K562 (cell line): ENCODE data around the gene TNNT1. TPM values are rescaled to one million over a fixed set of nuclear protein-coding genes. Genes with fewer than 3 reads are reported as not detected.

Experiments used
- ASH1L ChIP-seq: fragments of 450-650 bp; IDR thresholded peaks from 2 replicates; pipeline ENCODE4 v1.6.1; 2018; ENCODE audit warnings: borderline replicate concordance, mild to moderate bottlenecking, low read depth; ENCODE audit not compliant: partially characterized antibody
- CBX1 ChIP-seq: sonication (generic); IDR thresholded peaks from 2 replicates; pipeline ENCODE4 v1.6.1; 2016; ENCODE audit warnings: antibody characterized with exemption, low read depth, mild to moderate bottlenecking
- CREM ChIP-seq: IDR thresholded peaks from 2 replicates; pipeline ENCODE4 v1.6.1; 2014; ENCODE audit warnings: antibody characterized with exemption, low read depth
- ETV1 ChIP-seq: fragments of 450-650 bp; conservative IDR thresholded peaks from 2 replicates; pipeline ENCODE4 v1.6.1; 2016; ENCODE audit warnings: missing genetic modification characterization, control low read depth, low read depth, missing compliant biosample characterization
- EZH2 ChIP-seq: IDR thresholded peaks from 2 replicates; pipeline ENCODE4 v1.6.1; 2012; ENCODE audit warnings: low read depth, mild to moderate bottlenecking, inconsistent platforms, low read length, borderline replicate concordance
- GABPA ChIP-seq: fragments of 200-800 bp; sonication (Bioruptor generic); conservative IDR thresholded peaks from 2 replicates; pipeline ENCODE4 v1.6.1; 2016; ENCODE audit warnings: low read depth, missing genetic modification characterization, missing compliant biosample characterization
- GABPB2 ChIP-seq: fragments of 250-450 bp; sonication (Bioruptor Pico); conservative IDR thresholded peaks from 2 replicates; pipeline ENCODE4 v1.5.1; 2021; ENCODE audit warnings: mild to moderate bottlenecking
- HDAC3 ChIP-seq: fragments of 450-650 bp; IDR thresholded peaks from 2 replicates; pipeline ENCODE4 v1.6.1; 2018; ENCODE audit warnings: borderline replicate concordance, mild to moderate bottlenecking, moderate library complexity; ENCODE audit not compliant: partially characterized antibody
- HIVEP1 ChIP-seq: fragments of 250-450 bp; sonication (Bioruptor Pico); IDR thresholded peaks from 2 replicates; pipeline ENCODE4 v1.4.0; 2020; ENCODE audit warnings: mild to moderate bottlenecking
- HNRNPH1 ChIP-seq: fragments of 200-400 bp; formaldehyde crosslinking; optimal IDR thresholded peaks from 2 replicates; pipeline ENCODE3; 2017; ENCODE audit warnings: low read depth, mild to moderate bottlenecking, low read length, moderate library complexity
- HOXB6 ChIP-seq: fragments of 250-450 bp; sonication (Bioruptor Pico); IDR thresholded peaks from 2 replicates; pipeline ENCODE4 v1.5.1; 2022; ENCODE audit warnings: mild to moderate bottlenecking, borderline replicate concordance
- MEF2A ChIP-seq: IDR thresholded peaks from 2 replicates; pipeline ENCODE4 v1.6.1; 2011; ENCODE audit warnings: low read depth, mild to moderate bottlenecking, low read length, moderate library complexity; ENCODE audit not compliant: control insufficient read depth
- NFATC3 ChIP-seq: fragments of 450-650 bp; IDR thresholded peaks from 2 replicates; pipeline ENCODE4 v1.6.1; 2017; ENCODE audit warnings: mild to moderate bottlenecking
- NR4A1 ChIP-seq, 2 experiments: fragments of 250-450 bp in 1 of 2; fragments of 450-650 bp in 1 of 2; sonication (Bioruptor Pico) in 1 of 2; IDR thresholded peaks; 2 replicates each; pipeline versions ENCODE4 v1.4.0 to v1.6.1; 2016 to 2020; ENCODE audit warnings: mild to moderate bottlenecking in 2 of 2, missing compliant biosample characterization in 1 of 2, missing genetic modification characterization in 1 of 2, moderate library complexity in 1 of 2
- SIN3A ChIP-seq, 2 experiments: fragments of 150-350 bp in 1 of 2; IDR thresholded peaks; 2 replicates each; pipeline ENCODE4 v1.6.1; 2011 to 2016; ENCODE audit warnings: borderline replicate concordance in 2 of 2, low read depth in 2 of 2, low read length in 2 of 2, mild to moderate bottlenecking in 2 of 2, moderate library complexity in 2 of 2; ENCODE audit not compliant: control insufficient read depth in 1 of 2
- ZBTB7A ChIP-seq: IDR thresholded peaks from 2 replicates; pipeline ENCODE4 v1.6.1; 2011; ENCODE audit warnings: low read depth, mild to moderate bottlenecking, low read length, moderate library complexity, borderline replicate concordance; ENCODE audit not compliant: control insufficient read depth
- ZKSCAN8 ChIP-seq: fragments of 200-800 bp; sonication (Bioruptor generic); IDR thresholded peaks from 2 replicates; pipeline ENCODE4 v1.6.1; 2016; ENCODE audit warnings: missing genetic modification characterization, missing compliant biosample characterization
- ZNF444 ChIP-seq: fragments of 250-450 bp; sonication (Bioruptor Pico); IDR thresholded peaks from 2 replicates; pipeline ENCODE4 v1.4.0; 2020; ENCODE audit warnings: mild to moderate bottlenecking, moderate library complexity
- ZNF75A ChIP-seq: fragments of 450-650 bp; formaldehyde crosslinking; IDR thresholded peaks from 2 replicates; pipeline ENCODE4 v1.4.0; 2020; ENCODE audit warnings: mild to moderate bottlenecking
- ZNF76 ChIP-seq: fragments of 250-450 bp; sonication (Bioruptor Pico); IDR thresholded peaks from 2 replicates; pipeline ENCODE4 v1.4.0; 2020; ENCODE audit warnings: mild to moderate bottlenecking, moderate library complexity, borderline replicate concordance
- ZNF785 ChIP-seq: fragments of 250-450 bp; sonication (Bioruptor Pico); IDR thresholded peaks from 2 replicates; pipeline ENCODE4 v1.4.0; 2020; ENCODE audit warnings: mild to moderate bottlenecking
- polyA plus RNA-seq, 8 experiments: library from polyadenylated mRNA; depleted of rRNA in 4 of 8; stranded (reverse) in 5 of 8; unstranded in 3 of 8; fragments of >200 nt; fragmentation: Nextera tagmentation in 2 of 8; fragmentation: Illumina TruSeq in 1 of 8; extraction: Ambion mirVana in 2 of 8; extraction: Trizol in 1 of 8; gene quantifications; 2 replicates each; pipeline versions ENCODE4 v1.2.1 to v1.2.3, GENCODE V29; 2011 to 2014; ENCODE audit warnings: inconsistent platforms in 1 of 8, missing spikeins in 1 of 8
- total RNA-seq, 7 experiments: library from RNA; depleted of rRNA in 6 of 7; stranded (reverse); fragments of >200 nt in 6 of 7; fragmentation: Illumina TruSeq in 2 of 7; extraction: Trizol in 2 of 7; gene quantifications; 2 replicates each; pipeline versions ENCODE4 v1.2.1 to v1.2.3, GENCODE V29; 2011 to 2021; ENCODE audit warnings: low replicate concordance in 1 of 7
- TF ChIP-seq, protein P1 (sequence below): fragments of 150-350 bp; conservative IDR thresholded peaks from 2 replicates; pipeline ENCODE4 v1.6.1; 2014; ENCODE audit warnings: low read length
- TF ChIP-seq, protein P2 (sequence below): fragments of 450-650 bp; formaldehyde crosslinking; IDR thresholded peaks from 2 replicates; pipeline ENCODE4 v1.4.0; 2020; ENCODE audit warnings: mild to moderate bottlenecking, mixed read lengths

Gene TNNT1
- total and polyA plus RNA-seq, 9 of the 15 experiments (the other 6 are each of a cell fraction or from before 2014, with no cell fraction given): 31.8 to 390 (median 227) TPM

DNA sequence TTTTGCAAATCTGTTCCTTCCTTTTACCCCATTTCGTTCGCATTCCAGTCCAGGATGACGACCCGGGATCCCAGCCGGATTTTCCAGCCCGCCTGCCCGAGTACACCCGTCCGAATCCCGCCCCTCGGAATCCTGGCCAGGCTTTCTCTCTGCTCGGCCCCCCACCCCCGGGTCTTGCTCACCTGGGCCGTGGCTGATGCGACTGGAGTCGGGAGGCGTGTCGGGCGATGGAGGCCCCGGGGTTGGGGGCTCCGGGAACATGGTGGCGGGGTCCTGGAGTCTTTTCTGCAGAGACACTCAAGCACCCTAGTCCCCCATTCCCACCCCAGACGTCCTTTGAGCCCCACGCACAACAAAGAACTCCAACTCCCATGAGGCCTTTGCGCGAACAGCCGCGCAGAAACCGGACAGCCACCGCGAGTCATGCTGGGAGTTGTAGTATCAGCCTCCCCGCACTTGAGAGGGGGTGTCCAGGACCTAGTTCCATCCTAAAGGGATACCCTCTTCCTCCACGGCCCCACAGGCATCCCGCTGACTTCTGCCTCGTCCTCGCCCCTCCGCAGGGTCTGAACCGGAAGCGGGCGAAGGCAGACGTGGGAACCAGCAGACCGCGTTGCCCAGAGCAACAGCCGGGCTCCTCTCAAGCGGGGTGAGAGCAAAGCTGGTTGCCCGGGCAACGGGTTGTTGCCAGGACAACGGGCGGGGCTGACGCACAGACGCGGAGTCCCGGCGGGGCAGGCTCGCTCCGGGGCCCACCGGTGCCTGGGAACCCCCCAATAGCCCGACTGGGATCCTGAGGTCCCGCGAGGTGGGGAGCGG lies 30.0 kb upstream of the TNNT1 start (continued):
- TF ChIP-seq, protein P1, sequence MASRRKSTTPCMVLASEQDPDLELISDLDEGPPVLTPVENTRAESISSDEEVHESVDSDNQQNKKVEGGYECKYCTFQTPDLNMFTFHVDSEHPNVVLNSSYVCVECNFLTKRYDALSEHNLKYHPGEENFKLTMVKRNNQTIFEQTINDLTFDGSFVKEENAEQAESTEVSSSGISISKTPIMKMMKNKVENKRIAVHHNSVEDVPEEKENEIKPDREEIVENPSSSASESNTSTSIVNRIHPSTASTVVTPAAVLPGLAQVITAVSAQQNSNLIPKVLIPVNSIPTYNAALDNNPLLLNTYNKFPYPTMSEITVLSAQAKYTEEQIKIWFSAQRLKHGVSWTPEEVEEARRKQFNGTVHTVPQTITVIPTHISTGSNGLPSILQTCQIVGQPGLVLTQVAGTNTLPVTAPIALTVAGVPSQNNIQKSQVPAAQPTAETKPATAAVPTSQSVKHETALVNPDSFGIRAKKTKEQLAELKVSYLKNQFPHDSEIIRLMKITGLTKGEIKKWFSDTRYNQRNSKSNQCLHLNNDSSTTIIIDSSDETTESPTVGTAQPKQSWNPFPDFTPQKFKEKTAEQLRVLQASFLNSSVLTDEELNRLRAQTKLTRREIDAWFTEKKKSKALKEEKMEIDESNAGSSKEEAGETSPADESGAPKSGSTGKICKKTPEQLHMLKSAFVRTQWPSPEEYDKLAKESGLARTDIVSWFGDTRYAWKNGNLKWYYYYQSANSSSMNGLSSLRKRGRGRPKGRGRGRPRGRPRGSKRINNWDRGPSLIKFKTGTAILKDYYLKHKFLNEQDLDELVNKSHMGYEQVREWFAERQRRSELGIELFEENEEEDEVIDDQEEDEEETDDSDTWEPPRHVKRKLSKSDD: no peak
- TF ChIP-seq HIVEP1 (no peak), ZBTB7A (peak; percentile 43; the same call in 1 of the 2 replicates), GABPA (tag) (peak; percentile 72), NR4A1 (CRISPR knock-in tag; IDR thresholded peaks at IDR 0.05) (no peak), NR4A1 (tag; IDR thresholded peaks at IDR 0.05) (no peak), ZNF785 (CRISPR knock-in tag) (no peak), SIN3A (IDR thresholded peaks at IDR 0.05; ENCODE audit: borderline replicate concordance in 2 of 2, control insufficient read depth in 1 of 2, low read depth in 2 of 2, low read length in 2 of 2) (peak in 1 of 2 experiments; percentile 14; a peak in 2 of 4 replicates), CBX1 (no peak), GABPB2 (no peak), MEF2A (no peak), ZNF75A (CRISPR knock-in tag) (no peak), HDAC3 (peak; percentile 82), HOXB6 (CRISPR knock-in tag) (no peak), NFATC3 (no peak), ZKSCAN8 (CRISPR knock-in tag) (no peak), ETV1 (tag) (peak; percentile 76), EZH2 (no peak), ZNF76 (CRISPR knock-in tag) (no peak), CREM (peak; percentile 67; the same call in 1 of the 2 replicates), ZNF444 (CRISPR knock-in tag) (no peak), ASH1L (no peak), HNRNPH1 (no peak)
- TF ChIP-seq, protein P2, sequence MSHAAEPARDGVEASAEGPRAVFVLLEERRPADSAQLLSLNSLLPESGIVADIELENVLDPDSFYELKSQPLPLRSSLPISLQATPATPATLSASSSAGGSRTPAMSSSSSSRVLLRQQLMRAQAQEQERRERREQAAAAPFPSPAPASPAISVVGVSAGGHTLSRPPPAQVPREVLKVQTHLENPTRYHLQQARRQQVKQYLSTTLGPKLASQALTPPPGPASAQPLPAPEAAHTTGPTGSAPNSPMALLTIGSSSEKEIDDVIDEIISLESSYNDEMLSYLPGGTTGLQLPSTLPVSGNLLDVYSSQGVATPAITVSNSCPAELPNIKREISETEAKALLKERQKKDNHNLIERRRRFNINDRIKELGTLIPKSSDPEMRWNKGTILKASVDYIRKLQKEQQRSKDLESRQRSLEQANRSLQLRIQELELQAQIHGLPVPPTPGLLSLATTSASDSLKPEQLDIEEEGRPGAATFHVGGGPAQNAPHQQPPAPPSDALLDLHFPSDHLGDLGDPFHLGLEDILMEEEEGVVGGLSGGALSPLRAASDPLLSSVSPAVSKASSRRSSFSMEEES (CRISPR knock-in tag): no peak
